Measurements from ENCODE around the gene FOLR1.

The FOLR1 gene

DNA sequence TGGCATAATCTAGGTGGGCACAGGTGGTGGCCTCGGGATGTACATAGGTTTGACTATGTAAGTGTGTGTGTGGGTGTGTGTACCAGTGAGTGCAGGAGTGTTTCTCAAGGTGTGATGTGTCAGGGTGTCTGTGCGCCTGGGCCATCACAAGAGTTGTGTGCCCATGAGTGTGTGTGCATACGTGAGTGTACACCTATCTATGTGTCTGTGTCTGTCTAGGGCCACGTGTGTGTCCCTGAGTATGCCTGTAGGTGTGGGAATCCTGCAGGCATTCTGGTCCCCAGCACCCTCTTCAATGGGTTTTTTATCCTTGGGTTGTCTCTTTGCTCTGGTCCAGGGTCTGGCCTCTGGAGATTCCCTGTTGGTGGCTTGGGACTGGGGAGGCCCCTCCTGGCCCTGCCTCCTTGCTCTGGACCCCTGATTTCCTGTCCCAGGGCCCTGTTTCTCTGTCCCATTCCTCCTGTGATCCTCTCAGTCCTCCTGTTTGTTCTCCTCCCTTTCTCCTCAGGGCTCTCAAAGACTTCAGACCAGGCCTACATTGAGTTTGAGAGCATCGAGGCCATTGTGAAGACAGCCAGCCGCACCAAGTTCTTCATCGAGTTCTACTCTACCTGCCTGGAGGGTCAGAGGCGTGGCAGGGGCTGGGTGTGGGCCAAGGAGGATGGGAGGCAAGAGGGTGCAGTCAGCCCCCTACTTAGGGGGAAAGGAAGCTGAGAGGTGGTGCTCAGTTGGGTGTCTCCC, 42.0 kb downstream of the FOLR1 start:
- in situ Hi-C loops (cut with HindIII; ENCODE audit: low sequenced_read_pairs) = no loop called here
- TF ChIP-seq, protein P1, sequence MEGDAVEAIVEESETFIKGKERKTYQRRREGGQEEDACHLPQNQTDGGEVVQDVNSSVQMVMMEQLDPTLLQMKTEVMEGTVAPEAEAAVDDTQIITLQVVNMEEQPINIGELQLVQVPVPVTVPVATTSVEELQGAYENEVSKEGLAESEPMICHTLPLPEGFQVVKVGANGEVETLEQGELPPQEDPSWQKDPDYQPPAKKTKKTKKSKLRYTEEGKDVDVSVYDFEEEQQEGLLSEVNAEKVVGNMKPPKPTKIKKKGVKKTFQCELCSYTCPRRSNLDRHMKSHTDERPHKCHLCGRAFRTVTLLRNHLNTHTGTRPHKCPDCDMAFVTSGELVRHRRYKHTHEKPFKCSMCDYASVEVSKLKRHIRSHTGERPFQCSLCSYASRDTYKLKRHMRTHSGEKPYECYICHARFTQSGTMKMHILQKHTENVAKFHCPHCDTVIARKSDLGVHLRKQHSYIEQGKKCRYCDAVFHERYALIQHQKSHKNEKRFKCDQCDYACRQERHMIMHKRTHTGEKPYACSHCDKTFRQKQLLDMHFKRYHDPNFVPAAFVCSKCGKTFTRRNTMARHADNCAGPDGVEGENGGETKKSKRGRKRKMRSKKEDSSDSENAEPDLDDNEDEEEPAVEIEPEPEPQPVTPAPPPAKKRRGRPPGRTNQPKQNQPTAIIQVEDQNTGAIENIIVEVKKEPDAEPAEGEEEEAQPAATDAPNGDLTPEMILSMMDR (IDR thresholded peaks at IDR 0.05; ENCODE audit: low read depth, low read length, missing control alignments) = no peak
- no peak for DNase-seq (ENCODE audit: low read depth)
- H3K4me3 ChIP-seq (ENCODE audit: low read depth, low read length) = no peak overlapping the region

DNA sequence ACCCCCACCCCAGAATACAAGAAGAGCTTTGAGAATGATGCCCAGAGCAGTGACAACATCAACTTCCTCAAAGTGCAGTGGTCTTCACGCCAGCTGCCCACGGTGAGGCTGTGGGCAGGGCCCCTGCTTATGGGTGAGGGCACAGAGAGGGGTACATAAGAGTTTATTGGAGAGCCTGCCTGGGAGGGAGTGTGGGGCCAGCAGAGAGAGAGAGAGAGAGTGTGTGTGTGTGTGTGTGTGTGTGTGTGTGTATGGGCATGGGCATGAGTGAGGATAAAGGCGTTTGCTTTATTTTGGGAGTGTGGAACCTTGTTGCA, 42.5 kb downstream of the FOLR1 start:
- TF ChIP-seq, protein P1 (IDR thresholded peaks at IDR 0.05; ENCODE audit: low read depth, low read length, missing control alignments) = no peak
- no peak for DNase-seq (ENCODE audit: low read depth)
- in situ Hi-C loops (cut with HindIII; ENCODE audit: low sequenced_read_pairs) = no loop called here
- H3K4me3 ChIP-seq (ENCODE audit: low read depth, low read length) = no peak overlapping the region

DNA sequence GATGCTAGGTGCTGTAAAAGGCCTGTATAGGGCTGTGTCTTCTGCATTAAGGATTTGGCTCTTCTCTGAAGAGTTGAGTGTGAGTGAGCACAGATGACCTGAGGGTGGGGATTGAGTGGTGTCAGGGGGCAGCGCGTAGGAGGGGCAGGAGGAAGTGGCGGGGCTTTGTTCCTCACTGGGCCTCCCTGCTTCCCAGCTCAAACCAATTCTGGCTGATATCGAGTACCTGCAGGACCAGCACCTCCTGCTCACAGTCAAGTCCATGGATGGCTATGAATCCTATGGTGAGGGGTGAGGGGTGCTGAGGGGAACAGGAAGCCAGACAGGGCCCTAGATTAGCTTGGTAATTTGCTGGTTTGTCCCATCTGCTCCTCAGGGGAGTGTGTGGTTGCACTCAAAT, 43.0 kb downstream of the FOLR1 start:
- H3K4me3 ChIP-seq (ENCODE audit: low read depth, low read length) = no peak overlapping the region
- in situ Hi-C loops (cut with HindIII; ENCODE audit: low sequenced_read_pairs) = no loop called here
- TF ChIP-seq, protein P1 (IDR thresholded peaks at IDR 0.05; ENCODE audit: low read depth, low read length, missing control alignments) = no peak
- no peak for DNase-seq (ENCODE audit: low read depth)

DNA sequence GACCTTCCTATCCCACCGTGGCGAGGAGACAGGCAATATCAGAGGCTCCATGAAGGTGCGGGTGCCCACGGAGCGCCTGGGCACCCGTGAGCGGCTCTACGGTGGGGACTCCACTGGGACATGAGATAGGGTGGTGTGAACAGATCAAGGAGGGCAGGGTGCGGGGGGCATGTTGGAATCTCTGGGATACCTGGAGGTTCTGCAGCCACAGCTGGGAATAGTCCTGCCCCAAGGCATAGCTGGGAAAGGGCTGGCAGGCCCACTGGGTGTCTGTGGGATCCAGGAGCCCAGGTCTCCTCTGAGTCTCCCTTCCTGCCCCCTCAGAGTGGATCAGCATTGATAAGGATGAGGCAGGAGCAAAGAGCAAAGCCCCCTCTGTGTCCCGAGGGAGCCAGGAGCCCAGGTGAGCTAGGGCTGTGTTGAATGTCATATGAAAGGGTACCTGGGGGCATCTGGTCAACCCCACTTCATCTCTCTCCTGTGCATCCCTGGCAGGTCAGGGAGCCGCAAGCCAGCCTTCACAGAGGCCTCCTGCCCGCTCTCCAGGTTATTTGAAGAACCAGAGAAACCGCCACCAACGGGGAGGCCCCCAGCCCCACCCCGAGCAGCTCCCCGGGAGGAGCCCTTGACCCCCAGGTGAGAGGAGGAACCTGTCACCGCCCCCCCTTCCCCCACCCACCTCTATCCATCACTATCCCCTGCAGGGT, 43.6 kb downstream of the FOLR1 start:
- TF ChIP-seq, protein P1 (IDR thresholded peaks at IDR 0.05; ENCODE audit: low read depth, low read length, missing control alignments) = no peak
- no peak overlapping the region for H3K4me3 ChIP-seq (ENCODE audit: low read depth, low read length)
- DNase-seq (ENCODE audit: low read depth) = no peak
- in situ Hi-C loops (cut with HindIII; ENCODE audit: low sequenced_read_pairs) = no loop called here

DNA sequence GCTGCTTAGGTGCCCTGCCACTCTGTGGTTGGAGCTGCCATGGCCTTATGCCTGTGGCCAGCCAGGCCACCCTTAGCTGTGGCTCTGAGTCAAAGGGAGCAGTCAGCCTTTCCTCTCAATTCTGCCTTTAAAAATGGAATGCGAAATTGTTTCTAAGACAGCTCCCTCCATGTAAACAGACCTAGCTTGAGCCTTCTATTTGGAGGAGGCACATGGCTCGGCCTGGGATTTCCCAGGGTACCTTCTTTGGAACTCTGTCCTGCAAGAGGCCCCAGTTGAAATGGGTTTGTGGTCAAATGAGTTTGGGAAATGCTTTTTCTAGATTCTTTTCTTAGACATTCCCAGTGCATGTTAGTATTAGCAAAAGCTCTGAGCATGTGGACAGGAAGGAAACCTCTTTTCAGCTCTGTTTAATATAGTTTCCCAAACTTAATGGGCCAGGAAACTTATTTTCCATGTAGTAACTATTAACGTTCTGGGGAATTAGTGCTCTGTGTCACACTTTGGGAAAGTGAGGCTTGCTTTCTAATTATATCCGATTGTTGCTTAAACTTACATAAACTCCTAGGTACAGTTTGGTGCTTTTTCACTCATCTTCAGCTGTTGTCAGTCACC, 44.2 kb downstream of the FOLR1 start:
- in situ Hi-C loops (cut with HindIII; ENCODE audit: low sequenced_read_pairs) = no loop called here
- no peak overlapping the region for H3K4me3 ChIP-seq (ENCODE audit: low read depth, low read length)
- TF ChIP-seq, protein P1 (IDR thresholded peaks at IDR 0.05; ENCODE audit: low read depth, low read length, missing control alignments) = no peak
- no peak for DNase-seq (ENCODE audit: low read depth)

DNA sequence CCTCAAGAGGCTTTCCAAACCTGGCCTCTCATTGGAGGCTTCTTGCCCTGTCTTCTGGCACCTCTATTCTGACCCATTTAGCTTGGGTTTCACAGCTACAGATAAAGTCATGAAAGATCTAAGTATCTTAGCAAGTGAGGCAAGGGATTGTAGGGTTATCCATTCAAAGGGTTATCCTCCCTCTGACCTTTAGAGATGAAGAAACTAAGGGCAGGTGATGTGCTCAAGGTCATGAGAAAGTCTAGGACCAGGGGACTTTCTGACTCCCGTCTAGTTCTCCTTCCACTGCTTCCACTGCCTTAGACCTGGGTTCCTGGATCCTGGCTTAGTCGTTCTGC, 44.8 kb downstream of the FOLR1 start:
- H3K4me3 ChIP-seq (ENCODE audit: low read depth, low read length) = no peak overlapping the region
- in situ Hi-C loops (cut with HindIII; ENCODE audit: low sequenced_read_pairs) = no loop called here
- no peak for DNase-seq (ENCODE audit: low read depth)
- TF ChIP-seq, protein P1 (IDR thresholded peaks at IDR 0.05; ENCODE audit: low read depth, low read length, missing control alignments) = no peak
